ENCODE measurements around the gene DPM1.
A peak's percentile ranks its signal among the peaks of the same experiment; 100 is the strongest.

DPM1 gene

GRCh38 chr20:50893620-50894019 lies 64.7 kb downstream of the DPM1 start:
- no peak for ATAC-seq

DNA sequence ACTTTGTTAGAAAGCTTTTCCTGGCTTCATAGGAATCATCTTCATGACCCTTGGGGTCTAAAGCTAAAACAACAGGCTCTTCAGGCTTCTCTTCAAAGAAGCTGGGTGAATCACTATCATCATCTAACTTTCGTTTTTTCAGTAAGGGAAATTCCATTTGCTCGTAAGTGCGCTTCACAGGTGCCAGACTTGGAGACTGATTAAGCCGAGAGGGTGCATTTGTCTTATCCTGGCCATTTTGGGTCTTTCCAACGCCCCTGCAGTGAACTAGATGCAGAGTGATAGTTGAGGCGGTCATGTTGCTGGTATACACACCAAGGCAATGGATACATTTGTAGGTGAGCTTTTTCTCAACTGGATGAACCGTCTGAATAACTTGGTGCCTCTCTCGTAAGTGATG lies 65.9 kb downstream of the DPM1 start:
- peak; percentile 37 to 60 for ATAC-seq

- ATAC-seq: peak in 1 of 2 donors; percentile 24
Measured at GRCh38 chr20:50891138-50891537, 67.2 kb downstream of the DPM1 start.

GRCh38 chr20:50887576-50887975 lies 70.8 kb downstream of the DPM1 start:
- no peak for ATAC-seq

DNA sequence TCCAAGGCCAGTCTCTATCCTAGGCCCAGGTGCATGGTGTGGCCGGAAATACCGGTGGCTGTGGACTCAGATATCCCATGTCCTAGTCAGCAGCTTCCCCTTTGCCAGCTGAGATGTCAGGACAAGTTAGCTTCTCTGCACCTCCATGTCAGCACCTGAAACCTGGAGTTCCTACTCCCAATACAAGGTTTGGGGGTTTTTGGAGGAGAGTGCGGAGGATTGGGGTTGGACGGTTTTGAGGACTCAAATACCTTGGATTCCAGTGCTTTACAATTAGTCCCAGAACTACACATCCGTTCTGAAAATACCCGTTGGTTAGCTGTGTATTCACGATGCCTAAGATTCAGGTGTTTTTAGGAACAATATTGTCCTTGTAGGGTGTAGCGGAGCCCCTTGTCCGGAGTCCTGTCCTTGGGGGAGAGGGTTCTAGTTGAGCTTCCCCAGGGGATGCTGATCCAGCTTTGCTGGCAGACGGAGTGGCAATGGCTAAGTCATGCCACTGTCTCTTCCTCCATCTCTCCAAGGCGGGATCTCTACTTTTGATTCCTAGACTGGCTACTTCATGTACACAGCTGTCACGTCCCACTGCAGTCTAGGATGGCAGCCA lies 72.0 kb downstream of the DPM1 start:
- ATAC-seq: no peak

DNA sequence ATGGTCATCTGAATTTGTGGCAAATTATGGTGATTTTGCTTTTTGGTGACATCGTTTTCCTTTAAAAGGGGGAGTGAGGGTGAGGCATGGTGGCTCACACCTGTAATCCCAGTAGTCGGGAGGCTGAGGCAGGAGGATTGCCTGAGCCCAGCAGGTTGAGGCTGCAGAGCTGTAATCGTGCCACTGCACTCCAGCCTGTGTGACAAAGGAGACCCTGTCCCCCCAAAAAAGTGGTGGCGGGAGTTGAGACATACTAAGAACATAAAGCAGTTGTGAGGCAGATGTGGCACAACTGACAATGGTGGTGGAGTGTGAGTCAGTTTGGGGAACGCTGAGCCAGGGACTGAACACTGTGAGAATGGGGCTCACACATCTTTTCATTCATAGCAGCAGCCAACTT lies 72.6 kb downstream of the DPM1 start:
- ATAC-seq: no peak

DNA sequence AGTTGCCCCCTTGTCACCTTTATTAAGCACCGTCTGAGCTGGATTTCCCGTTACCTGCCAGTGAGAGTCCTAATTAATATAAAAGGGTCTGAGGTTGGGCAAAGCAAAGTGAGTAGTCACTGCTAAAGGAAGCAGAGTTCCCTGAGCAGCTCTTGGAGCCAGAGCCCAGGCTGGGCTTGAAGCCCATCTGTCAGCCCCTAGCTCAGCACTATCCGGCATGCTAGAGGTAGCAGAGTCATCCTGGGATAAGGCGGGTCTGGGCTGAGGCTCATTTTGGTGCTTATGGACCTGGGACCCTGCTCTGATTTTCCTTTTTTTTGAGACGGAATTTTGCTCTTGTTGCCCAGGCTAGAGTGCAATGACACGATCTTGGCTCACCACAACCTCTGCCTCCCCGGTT lies 73.3 kb downstream of the DPM1 start:
- no peak for ATAC-seq

Data from activated CD4-positive, CD25-positive, alpha-beta regulatory T cell treated with anti-CD3 and anti-CD28 coated beads, Interleukin-2, amount 50 U/mL, for 24 hours (primary cell).